ENCODE measurements around the gene CHSY1.
"Not testable (repeated sequence)": the region's sequence is repeated elsewhere in the genome, so short reads cannot be mapped to it uniquely, and the experiment has no call there.

- TF ChIP-seq EZH2phosphoT487 (IDR thresholded peaks at IDR 0.05; ENCODE audit: insufficient read depth, low read depth); EZH2 (IDR thresholded peaks at IDR 0.05; ENCODE audit: insufficient read depth, poor library complexity, severe bottlenecking): not testable (repeated sequence)
Observed at GRCh38 chr15:101125881-101126428, 125.9 kb downstream of the CHSY1 start.

All from GM23248 (cell line).